ENCODE data around the gene MGA.

GRCh38 chr15:41809121-41809520, 148.9 kb downstream of the MGA start:
- TF ChIP-seq EP300 (IDR thresholded peaks at IDR 0.05), result no peak
- no peak for TF ChIP-seq CTCF (IDR thresholded peaks at IDR 0.05)
- no peak for TF ChIP-seq POLR2A (IDR thresholded peaks at IDR 0.05)

Measured in stomach (tissue), 4 donors.